Erythroblast (primary cell): Measurements from ENCODE around the gene LYPLAL1.

Experiments used
- GATA1 ChIP-seq: IDR thresholded peaks from 2 replicates; pipeline ENCODE4 v1.6.1; 2011; ENCODE audit warnings: low read depth, mild to moderate bottlenecking, control low read depth, low read length, moderate library complexity
- POLR2A ChIP-seq: IDR thresholded peaks from 2 replicates; pipeline ENCODE4 v1.6.1; 2011; ENCODE audit warnings: mild to moderate bottlenecking, low read length

- TF ChIP-seq POLR2A, result no peak
- no peak for TF ChIP-seq GATA1
Measured at GRCh38 chr1:219171192-219171935, 2.3 kb upstream of the LYPLAL1 start.
